ENCODE results near the gene TCF7. TPM values are rescaled to one million over a fixed set of nuclear protein-coding genes. Genes with fewer than 3 reads are reported as not detected.

Gene TCF7
- total and polyA plus RNA-seq, 7 donors = 0.24 to 2.6 (median 1.0) TPM

- peaks cover 67% of the 10 kb centered on the region for H3K4me1 ChIP-seq
- no peak for ATAC-seq
- peak overlapping the region; percentile 43 for H3K27ac ChIP-seq
- TF ChIP-seq, protein P1, sequence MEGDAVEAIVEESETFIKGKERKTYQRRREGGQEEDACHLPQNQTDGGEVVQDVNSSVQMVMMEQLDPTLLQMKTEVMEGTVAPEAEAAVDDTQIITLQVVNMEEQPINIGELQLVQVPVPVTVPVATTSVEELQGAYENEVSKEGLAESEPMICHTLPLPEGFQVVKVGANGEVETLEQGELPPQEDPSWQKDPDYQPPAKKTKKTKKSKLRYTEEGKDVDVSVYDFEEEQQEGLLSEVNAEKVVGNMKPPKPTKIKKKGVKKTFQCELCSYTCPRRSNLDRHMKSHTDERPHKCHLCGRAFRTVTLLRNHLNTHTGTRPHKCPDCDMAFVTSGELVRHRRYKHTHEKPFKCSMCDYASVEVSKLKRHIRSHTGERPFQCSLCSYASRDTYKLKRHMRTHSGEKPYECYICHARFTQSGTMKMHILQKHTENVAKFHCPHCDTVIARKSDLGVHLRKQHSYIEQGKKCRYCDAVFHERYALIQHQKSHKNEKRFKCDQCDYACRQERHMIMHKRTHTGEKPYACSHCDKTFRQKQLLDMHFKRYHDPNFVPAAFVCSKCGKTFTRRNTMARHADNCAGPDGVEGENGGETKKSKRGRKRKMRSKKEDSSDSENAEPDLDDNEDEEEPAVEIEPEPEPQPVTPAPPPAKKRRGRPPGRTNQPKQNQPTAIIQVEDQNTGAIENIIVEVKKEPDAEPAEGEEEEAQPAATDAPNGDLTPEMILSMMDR (IDR thresholded peaks at IDR 0.05) = no peak
- no peaks in the 10 kb centered on the region for H3K27me3 ChIP-seq (ENCODE audit: insufficient read depth in 3 of 3, low read length in 2 of 3)
- H3K9me3 ChIP-seq = no peaks in the 10 kb centered on the region
- intact Hi-C loops (cut with DNase I) = no loop called here
- 74 to 83% (median 79%) methylated on average over 4 of the region's 4 CpGs for WGBS, 3 donors
- DNase-seq = no peak
- peaks cover 5 to 65% of the 10 kb centered on the region in 2 donors for H3K36me3 ChIP-seq (ENCODE audit: insufficient read depth in 1 of 2, low read depth in 1 of 2)
- no peak overlapping the region for H3K4me3 ChIP-seq
These were observed 57.5 kb downstream of the TCF7 start for GRCh38 chr5:134171972-134172371.

- TF ChIP-seq, protein P1 (IDR thresholded peaks at IDR 0.05) = no peak
- intact Hi-C loops (cut with DNase I) = no loop called here
- 12 to 18% (median 14%) methylated on average over 10 of the region's 10 CpGs for WGBS, 3 donors
These were observed 60.7 kb downstream of the TCF7 start for GRCh38 chr5:134174841-134175839.

GRCh38 chr5:134175921-134176510 lies 61.5 kb downstream of the TCF7 start:
- Histone ChIP-seq H3K4me3 (peak overlapping the region; percentile 99), H3K4me1 (peaks cover 47% of the 10 kb centered on the region), H3K36me3 (ENCODE audit: insufficient read depth in 1 of 2, low read depth in 1 of 2) (peaks cover 0 to 27% of the 10 kb centered on the region in 2 donors), H3K9me3 (no peaks in the 10 kb centered on the region), H3K27me3 (ENCODE audit: insufficient read depth in 3 of 3, low read length in 2 of 3) (no peaks in the 10 kb centered on the region), H3K27ac (peak overlapping the region; percentile 100)
- intact Hi-C loops (cut with DNase I) = no loop called here
- 0 to 1% (median 1%) methylated on average over 31 of the region's 31 CpGs for WGBS, 3 donors
- ATAC-seq (peak; percentile 28 to 51 (median 38)), DNase-seq (no peak)
- TF ChIP-seq, protein P1 (IDR thresholded peaks at IDR 0.05) = no peak

More at GRCh38 chr5:134174841-134175839, 60.7 kb downstream of the TCF7 start:
- Histone ChIP-seq H3K4me1 (peaks cover 56% of the 10 kb centered on the region), H3K9me3 (no peaks in the 10 kb centered on the region), H3K36me3 (ENCODE audit: insufficient read depth in 1 of 2, low read depth in 1 of 2) (peaks cover 2 to 36% of the 10 kb centered on the region in 2 donors), H3K27ac (peak overlapping the region; percentile 100), H3K4me3 (peak overlapping the region; percentile 99), H3K27me3 (ENCODE audit: insufficient read depth in 3 of 3, low read length in 2 of 3) (no peaks in the 10 kb centered on the region)
- peak in 1 of 4 donors; percentile 23 for ATAC-seq
- no peak for DNase-seq

GRCh38 chr5:134176511-134177368 lies 62.3 kb downstream of the TCF7 start, which contains the start of gene SKP1:
SKP1 (minus strand) TSS chr5:134176950; CDS start chr5:134174022, 2,928 bp downstream.
- H3K4me1 ChIP-seq = peaks cover 40% of the 10 kb centered on the region
- TF ChIP-seq, protein P1 (IDR thresholded peaks at IDR 0.05) = no peak
- peak within 1 kb of the TSS; percentile 100 for H3K27ac ChIP-seq
- peaks cover 0 to 20% of the 10 kb centered on the region in 2 donors for H3K36me3 ChIP-seq (ENCODE audit: insufficient read depth in 1 of 2, low read depth in 1 of 2)
- H3K9me3 ChIP-seq = no peaks in the 10 kb centered on the region
- 0 to 1% (median 1%) methylated on average over 80 to 92 of the region's 92 CpGs for WGBS, 3 donors
- ATAC-seq (peak; percentile 85 to 92 (median 88)), DNase-seq (peak; percentile 86 to 93)
- intact Hi-C loops (cut with DNase I) = no loop called here
- peak within 1 kb of the TSS; percentile 99 for H3K4me3 ChIP-seq
- H3K27me3 ChIP-seq (ENCODE audit: insufficient read depth in 3 of 3, low read length in 2 of 3) = no peaks in the 10 kb centered on the region

Data from psoas muscle (tissue), 8 donors.